Endothelial cell (in vitro differentiated cells): ENCODE data around the gene SGTA. TPM values are rescaled to one million over a fixed set of nuclear protein-coding genes. Genes with fewer than 3 reads are reported as not detected.

Experiments
- DNase-seq: peaks from one replicate; pipeline ENCODE4 v3.0.0; 2021; ENCODE audit warnings: low spot score
- H3K27ac Mint-ChIP-seq: one replicate; pipeline ENCODE4 v1.8.0; 2021; ENCODE audit warnings: mixed read lengths, inconsistent platforms; ENCODE audit not compliant: unreplicated experiment
- H3K27me3 Mint-ChIP-seq: one replicate; pipeline ENCODE4 v1.8.0; 2021; ENCODE audit warnings: mild to moderate bottlenecking, moderate library complexity, mixed read lengths, inconsistent platforms; ENCODE audit not compliant: unreplicated experiment
- H3K36me3 Mint-ChIP-seq: one replicate; pipeline ENCODE4 v1.8.0; 2021; ENCODE audit warnings: mild to moderate bottlenecking, low read depth, mixed read lengths, inconsistent platforms; ENCODE audit not compliant: unreplicated experiment
- H3K4me1 Mint-ChIP-seq: one replicate; pipeline ENCODE4 v1.8.0; 2021; ENCODE audit warnings: mild to moderate bottlenecking, mixed read lengths, inconsistent platforms; ENCODE audit not compliant: unreplicated experiment
- H3K4me3 Mint-ChIP-seq: one replicate; pipeline ENCODE4 v1.8.0; 2021; ENCODE audit warnings: mild to moderate bottlenecking, mixed read lengths, inconsistent platforms; ENCODE audit not compliant: unreplicated experiment
- H3K9me3 Mint-ChIP-seq: one replicate; pipeline ENCODE4 v1.8.0; 2021; ENCODE audit warnings: mixed read lengths, inconsistent platforms; ENCODE audit not compliant: unreplicated experiment
- CTCF ChIP-seq: fragments of 200-600 bp; sonication (generic); IDR thresholded peaks from one replicate; pipeline ENCODE4 v1.5.0; 2021; ENCODE audit warnings: antibody characterized with exemption; ENCODE audit not compliant: unreplicated experiment
- total RNA-seq: library from RNA; stranded (reverse); fragmentation: NEBNext Ultra II Directional; extraction: Animal tissue kit (Norgen Biotek cat#: 25700); gene quantifications from one replicate; pipeline ENCODE4 v1.2.1, GENCODE V29; 2021; ENCODE audit not compliant: unreplicated experiment

Gene SGTA
- total RNA-seq, 1 donor from 2014 or later = 60.4 TPM

- Mint-ChIP-seq H3K27me3 (peaks cover 10% of the 10 kb centered on the region), H3K4me1 (peaks cover 7% of the 10 kb centered on the region), H3K9me3 (no peaks in the 10 kb centered on the region), H3K36me3 (peaks cover 4% of the 10 kb centered on the region), H3K27ac (no peak overlapping the region), H3K4me3 (no peak overlapping the region)
- no peak for DNase-seq
- TF ChIP-seq CTCF = no peak
These were observed 59.3 kb downstream of the SGTA start for GRCh38 chr19:2723747-2724146.

GRCh38 chr19:2723345-2723715 lies 59.7 kb downstream of the SGTA start:
- no peak overlapping the region for H3K4me3 Mint-ChIP-seq
- peaks cover 4% of the 10 kb centered on the region for H3K36me3 Mint-ChIP-seq
- DNase-seq = no peak
- H3K4me1 Mint-ChIP-seq = peaks cover 7% of the 10 kb centered on the region
- TF ChIP-seq CTCF = no peak
- peaks cover 10% of the 10 kb centered on the region for H3K27me3 Mint-ChIP-seq
- no peaks in the 10 kb centered on the region for H3K9me3 Mint-ChIP-seq
- H3K27ac Mint-ChIP-seq = no peak overlapping the region

- Mint-ChIP-seq H3K9me3 (no peaks in the 10 kb centered on the region), H3K27me3 (peaks cover 10% of the 10 kb centered on the region), H3K4me3 (no peak overlapping the region), H3K4me1 (peaks cover 7% of the 10 kb centered on the region), H3K27ac (no peak overlapping the region), H3K36me3 (peaks cover 4% of the 10 kb centered on the region)
- DNase-seq = no peak
- TF ChIP-seq CTCF = no peak
These were observed 60.3 kb downstream of the SGTA start for GRCh38 chr19:2722541-2723344.

- H3K4me3 Mint-ChIP-seq = peak overlapping the region; percentile 62
- no peak for DNase-seq
- H3K27me3 Mint-ChIP-seq = peaks cover 10% of the 10 kb centered on the region
- H3K4me1 Mint-ChIP-seq = peaks cover 7% of the 10 kb centered on the region
- TF ChIP-seq CTCF = no peak
- H3K36me3 Mint-ChIP-seq = peaks cover 4% of the 10 kb centered on the region
- H3K27ac Mint-ChIP-seq = no peak overlapping the region
- no peaks in the 10 kb centered on the region for H3K9me3 Mint-ChIP-seq
These were observed 61.2 kb downstream of the SGTA start for GRCh38 chr19:2721570-2722540.
